ENCODE results near the gene TMEM11.

DNA sequence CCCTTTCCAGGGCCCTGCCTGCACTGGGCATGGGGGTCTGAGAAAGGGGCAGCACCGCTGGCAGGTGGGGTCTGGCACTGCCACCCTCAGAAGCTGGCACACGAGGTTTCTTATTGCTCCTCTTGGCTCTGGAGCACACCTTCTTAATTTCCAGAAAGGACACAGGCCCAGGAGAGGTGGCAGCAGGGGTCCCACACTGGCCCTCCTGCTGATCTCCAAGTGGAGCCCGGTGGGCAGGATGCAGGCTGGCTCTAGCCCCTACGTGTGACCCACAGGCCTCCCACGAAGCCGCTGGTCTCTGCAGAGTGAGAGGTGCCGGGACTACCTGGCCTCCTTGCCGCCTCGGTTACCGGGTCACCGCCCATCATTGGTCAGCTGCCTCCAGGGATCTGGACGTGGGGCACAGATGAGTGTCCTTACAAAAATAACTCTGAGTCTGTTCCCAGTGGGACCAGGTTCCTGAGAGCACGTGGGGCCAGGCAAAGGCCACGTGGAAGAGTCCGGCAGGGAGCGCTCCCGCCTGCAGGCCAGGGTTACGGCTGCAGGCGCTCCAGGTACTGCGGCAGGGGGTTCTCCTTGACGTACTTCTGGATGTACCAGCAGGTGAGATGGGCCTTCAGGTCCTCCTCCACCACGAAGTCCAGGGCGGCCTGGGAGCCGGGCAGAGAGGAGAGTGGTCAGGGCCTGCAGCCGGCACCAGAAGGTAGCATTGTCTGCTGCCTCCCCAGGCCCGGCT lies 29.0 kb upstream of the TMEM11 start:
- TF ChIP-seq, protein P1, sequence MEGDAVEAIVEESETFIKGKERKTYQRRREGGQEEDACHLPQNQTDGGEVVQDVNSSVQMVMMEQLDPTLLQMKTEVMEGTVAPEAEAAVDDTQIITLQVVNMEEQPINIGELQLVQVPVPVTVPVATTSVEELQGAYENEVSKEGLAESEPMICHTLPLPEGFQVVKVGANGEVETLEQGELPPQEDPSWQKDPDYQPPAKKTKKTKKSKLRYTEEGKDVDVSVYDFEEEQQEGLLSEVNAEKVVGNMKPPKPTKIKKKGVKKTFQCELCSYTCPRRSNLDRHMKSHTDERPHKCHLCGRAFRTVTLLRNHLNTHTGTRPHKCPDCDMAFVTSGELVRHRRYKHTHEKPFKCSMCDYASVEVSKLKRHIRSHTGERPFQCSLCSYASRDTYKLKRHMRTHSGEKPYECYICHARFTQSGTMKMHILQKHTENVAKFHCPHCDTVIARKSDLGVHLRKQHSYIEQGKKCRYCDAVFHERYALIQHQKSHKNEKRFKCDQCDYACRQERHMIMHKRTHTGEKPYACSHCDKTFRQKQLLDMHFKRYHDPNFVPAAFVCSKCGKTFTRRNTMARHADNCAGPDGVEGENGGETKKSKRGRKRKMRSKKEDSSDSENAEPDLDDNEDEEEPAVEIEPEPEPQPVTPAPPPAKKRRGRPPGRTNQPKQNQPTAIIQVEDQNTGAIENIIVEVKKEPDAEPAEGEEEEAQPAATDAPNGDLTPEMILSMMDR (IDR thresholded peaks at IDR 0.05) = no peak
- no peak for TF ChIP-seq EZH2 (IDR thresholded peaks at IDR 0.05)
